NCI-H82 (cell line): ENCODE results near the gene RIMBP2.
"Not testable (repeated sequence)": the region's sequence is repeated elsewhere in the genome, so short reads cannot be mapped to it uniquely, and the experiment has no call there.

Experiments
- DNase-seq: peaks from one replicate; lab custom pipeline; 2025; lab: John Stamatoyannopoulos, UW

RIMBP2 gene

GRCh38 chr12:130602251-130602650, 113.8 kb downstream of the RIMBP2 start:
- DNase-seq = no peak

- peak; percentile 85 for DNase-seq
Observed at GRCh38 chr12:130601327-130601726, 114.8 kb downstream of the RIMBP2 start.

DNA sequence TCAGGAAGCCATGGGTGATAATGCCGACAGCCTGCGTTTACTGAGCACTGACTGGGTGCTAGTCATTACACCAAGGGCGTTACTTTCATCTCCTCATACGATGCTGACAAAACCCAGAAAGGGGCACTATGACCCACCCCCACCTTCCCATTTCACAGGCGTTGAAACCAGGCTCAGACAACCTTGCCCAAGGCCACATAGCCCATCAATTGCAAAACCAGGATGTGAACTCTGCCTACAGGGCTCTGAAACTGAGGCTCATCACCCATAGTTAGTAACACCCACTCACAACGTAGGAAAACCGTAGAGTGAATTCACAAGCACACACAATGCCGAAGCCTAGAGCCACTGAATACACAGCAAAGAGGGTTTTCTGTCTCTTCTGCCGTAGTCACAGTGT, 119.9 kb downstream of the RIMBP2 start:
- DNase-seq = no peak

DNA sequence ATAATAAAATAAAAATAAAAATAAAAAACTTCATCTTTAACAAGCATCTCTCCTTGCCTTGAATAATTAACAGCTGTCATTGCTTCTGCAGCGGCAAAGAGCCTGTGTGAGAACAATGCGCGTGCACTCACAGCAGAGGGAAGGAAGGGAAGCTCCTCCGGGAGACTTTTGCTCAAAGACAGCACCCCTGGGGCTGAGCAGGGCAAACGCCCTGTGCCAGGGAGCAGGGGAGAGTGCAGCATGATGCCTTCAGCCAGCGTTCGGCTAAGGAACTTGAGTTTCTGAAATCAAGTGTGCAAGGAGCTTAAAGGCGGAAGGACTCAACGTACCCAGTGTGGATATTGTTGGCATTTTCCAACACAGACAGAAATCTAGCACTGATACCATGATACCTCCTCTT, 120.5 kb downstream of the RIMBP2 start:
- no peak for DNase-seq

- DNase-seq = peak; percentile 39
Observed at GRCh38 chr12:130593056-130593455, 123.0 kb downstream of the RIMBP2 start.

DNA sequence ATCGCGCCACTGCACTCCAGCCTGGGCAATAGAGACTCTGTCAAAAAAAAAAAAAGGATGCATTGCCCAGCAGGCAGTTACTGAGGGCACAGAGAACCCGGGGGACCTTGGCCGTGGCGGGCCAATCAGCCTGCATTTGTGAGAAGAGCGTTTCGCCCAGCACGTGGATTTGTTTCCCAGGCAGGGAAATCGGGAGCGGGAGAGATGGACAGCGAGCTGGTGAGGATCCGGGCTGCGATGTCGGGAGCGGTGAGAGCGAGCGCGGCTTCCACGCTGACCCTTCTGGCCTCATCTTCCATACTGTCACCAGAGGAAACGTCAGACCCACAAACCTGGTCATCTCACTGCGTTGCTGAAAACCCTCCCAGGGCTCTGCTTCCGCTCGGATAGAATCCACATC, 123.5 kb downstream of the RIMBP2 start:
- no peak for DNase-seq

GRCh38 chr12:130591736-130592135, 124.4 kb downstream of the RIMBP2 start:
- DNase-seq = peak; percentile 29

DNA sequence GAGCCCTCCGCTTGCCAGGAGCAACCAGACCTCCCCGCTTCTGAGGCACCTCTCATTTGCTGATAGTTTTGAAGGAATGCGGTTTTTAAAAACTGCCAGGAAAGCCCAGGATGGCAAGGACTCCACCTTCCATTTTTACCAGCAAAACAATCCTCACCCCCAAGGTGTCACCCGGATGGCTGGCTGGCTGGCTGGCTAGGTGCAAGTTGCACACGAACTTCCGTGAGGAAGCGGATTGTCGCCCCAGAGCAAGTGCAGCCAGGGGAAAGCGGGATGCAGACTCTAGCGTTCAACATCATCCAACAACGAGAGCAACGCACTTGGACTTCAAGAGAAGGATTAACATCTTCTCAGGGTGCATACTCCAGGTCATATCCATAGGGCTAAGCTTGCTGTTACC, 125.4 kb downstream of the RIMBP2 start:
- DNase-seq = no peak

GRCh38 chr12:130589540-130590317, 126.4 kb downstream of the RIMBP2 start:
- peak; percentile 27 for DNase-seq

DNA sequence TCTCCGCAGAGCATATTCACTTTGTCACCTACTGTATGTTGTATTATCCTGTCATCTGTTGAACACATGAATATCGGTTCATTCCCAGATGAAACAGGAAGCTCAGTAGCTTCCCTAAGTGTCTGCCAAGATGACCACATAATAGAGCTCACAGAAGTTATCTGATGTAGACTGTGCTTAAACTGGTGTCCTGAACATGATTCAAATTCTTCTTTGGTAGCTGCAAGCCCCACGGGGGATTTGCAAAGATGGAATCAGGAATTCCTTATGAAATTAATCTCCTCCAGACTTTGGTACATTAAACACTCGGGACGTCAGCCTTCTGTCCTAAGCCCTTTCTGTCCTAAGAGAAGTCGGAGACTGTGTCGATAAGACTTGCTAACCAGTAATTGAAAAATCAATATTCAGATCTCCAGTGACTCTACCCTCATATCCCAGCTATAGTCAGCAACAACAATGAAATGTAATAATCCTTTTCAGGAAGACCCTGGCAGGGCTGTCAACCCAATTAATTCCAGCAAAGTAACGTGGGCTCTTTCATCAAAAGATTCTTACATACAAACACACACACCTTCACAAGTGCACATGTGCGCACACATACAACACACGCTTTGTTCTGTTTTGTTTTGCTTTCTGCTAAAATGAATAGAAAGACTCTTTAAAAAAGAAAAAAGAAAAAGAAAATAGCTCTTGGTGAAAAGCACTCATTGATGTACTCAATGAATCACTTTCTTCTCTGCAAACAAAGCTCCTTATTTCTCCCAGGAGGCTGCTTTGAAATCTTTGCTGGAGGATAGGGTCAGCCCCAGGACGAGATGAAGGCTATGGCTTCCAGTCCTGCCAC, 127.2 kb downstream of the RIMBP2 start:
- DNase-seq = no peak

DNA sequence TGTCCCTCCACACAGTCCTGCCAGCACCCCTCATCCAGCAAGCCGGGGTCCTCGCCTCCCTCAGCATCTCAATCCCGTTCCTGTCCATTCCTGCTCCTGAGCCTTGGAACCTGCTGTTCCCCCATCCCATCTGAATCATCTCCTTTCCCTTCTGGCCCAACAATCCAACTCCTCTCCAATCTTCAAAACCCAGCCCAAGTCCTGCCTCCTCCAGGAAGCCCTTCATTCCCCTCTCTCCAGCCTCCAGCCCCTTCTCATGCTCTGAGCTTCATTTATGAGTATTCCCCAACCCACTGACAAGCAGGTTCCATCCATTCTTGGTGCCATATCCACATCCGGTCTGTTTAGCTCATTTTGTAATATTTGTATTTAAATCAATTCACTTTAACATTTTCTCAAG, 128.1 kb downstream of the RIMBP2 start:
- no peak for DNase-seq

- DNase-seq = not testable (repeated sequence)
Observed at GRCh38 chr12:130584475-130584874, 131.6 kb downstream of the RIMBP2 start.

GRCh38 chr12:130583800-130584199, 132.3 kb downstream of the RIMBP2 start:
- DNase-seq = no peak

DNA sequence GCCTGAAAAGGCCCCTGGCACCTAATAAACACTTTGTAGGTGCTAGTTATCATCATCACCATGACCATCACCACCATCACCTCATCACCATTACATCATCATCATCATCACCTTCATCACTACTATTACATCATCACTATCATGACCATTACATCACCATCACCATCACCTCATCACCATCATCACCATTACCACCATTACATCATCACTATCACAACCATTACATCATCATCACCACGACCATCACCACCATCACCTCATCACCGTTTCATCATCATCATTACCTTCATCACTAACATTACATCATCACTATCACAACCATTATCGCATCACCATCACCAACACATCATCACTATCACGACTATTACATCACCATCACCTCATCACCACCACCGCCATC, 132.8 kb downstream of the RIMBP2 start:
- no peak for DNase-seq

- no peak for DNase-seq
Observed at GRCh38 chr12:130582286-130582685, 133.8 kb downstream of the RIMBP2 start.

DNA sequence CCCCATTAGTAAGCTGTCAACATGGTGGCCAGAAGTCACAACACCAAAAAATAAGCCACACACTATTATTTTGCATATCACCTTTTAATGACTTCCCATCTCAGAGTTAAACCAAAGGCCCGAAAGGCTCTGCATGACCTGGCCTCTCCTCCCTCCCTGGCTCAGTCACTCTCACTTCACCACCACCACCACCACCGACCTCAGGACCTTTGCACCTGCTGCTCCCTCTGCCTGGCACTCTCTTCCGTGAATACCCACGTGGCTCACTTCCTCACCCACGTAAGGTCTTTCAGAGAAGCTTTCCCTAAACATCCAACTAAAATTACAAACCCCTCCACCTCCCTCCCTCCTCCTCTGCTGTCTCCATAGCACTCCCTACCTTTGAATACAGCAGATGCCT, 134.3 kb downstream of the RIMBP2 start:
- no peak for DNase-seq

DNA sequence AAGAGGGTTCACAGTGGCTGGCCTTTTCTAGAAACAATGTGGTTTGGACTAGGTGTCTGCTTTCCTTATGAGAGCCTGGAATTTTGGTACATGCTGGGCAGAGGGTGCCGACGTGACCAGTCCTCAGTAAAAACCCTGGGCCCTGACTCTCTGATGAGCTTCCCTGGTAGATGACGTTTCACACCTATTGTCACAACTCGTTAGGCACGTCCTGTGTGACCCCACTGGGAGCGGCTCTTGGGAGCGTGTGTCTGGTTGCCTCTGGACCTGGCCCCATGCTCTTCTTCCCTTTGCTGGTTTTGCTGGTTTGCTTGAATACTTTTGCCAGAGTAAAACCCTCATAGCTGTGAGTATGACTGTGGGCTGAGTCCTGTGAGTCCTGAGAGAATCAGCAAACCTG, 136.9 kb downstream of the RIMBP2 start:
- no peak for DNase-seq

GRCh38 chr12:130577351-130577750, 138.7 kb downstream of the RIMBP2 start:
- DNase-seq = peak; percentile 21

DNA sequence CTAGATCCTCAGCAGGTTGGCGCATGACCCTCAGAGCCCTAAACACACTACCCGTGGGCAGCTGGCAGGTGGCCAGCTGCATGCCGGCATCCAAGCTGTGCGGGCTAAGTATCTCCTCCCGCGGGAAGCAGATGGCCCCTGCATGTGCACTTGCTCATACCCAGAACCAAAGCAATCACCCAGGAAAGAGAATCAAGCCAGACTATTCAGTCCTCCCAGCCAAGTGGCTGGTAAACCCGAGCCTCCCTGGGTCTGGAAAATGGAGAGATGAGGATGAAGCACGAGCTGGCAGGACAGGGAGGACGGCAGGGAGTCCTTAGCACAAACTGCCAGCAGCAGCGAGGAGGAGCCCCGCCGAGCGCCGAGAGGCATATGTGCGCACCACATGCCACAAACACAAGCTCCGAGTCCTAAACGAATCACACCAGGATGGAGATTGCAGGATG, 139.7 kb downstream of the RIMBP2 start:
- peak; percentile 82 for DNase-seq

DNA sequence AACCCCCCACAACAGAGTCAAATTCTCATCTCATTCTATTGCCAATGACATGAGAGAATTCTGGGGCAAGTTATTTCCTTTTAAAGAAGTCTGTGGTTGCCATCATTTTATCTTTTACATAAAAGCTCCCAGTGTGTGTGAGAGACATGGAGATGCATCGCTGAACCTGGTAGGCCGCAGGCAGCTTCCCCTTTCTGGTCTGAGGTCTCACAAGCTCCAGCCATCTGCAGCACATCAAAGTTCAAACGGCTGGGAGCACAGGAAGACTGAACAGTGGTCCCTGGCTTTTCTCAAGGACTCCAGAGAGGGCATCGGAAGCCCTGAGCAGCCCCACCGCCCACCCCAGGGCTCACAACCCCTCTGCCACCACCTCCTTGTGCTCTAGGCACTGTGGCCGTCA, 141.7 kb downstream of the RIMBP2 start:
- DNase-seq = no peak

- peak; percentile 11 for DNase-seq
Observed at GRCh38 chr12:130573766-130574165, 142.3 kb downstream of the RIMBP2 start.

DNA sequence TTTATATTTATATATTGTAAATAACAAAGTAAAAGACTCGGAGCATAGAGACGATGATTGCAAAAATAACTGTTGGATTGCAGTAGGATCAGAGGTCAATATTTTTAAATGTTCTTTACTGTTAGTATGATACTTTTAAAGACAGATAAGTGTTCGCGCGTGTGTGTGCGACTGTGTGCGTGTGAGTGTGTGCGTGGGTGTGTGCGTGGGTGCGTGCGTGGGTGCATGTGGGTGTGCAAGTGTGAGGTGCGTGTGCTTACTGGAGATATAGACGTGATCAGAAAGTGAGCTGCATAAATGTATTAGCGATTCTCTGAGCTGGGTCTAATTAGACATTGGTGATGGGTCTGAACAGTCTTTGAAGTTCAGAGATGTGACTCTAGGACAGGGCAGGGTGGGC, 142.9 kb downstream of the RIMBP2 start:
- DNase-seq = no peak

GRCh38 chr12:130572553-130572952, 143.5 kb downstream of the RIMBP2 start:
- DNase-seq = peak; percentile 75
